Stimulated activated effector memory CD8-positive, alpha-beta T cell treated with anti-CD3 and anti-CD28 coated beads, Interleukin-12 subunit alpha, Interleukin-12 subunit beta, amount 100 ng/mL, for 72 hours (primary cell): Measurements from ENCODE around the gene SPON1.
A peak's percentile ranks its signal among the peaks of the same experiment; 100 is the strongest.
"Not testable (repeated sequence)": the region's sequence is repeated elsewhere in the genome, so short reads cannot be mapped to it uniquely, and the experiment has no call there.

ENCODE experiments used
- ATAC-seq: fragments of 150-1000 bp; cut with Tn5 transposase; 2 replicates; pipeline ENCODE4 v1.10.0; 2021
- DNase-seq, 2 donors: peaks; one replicate each; pipeline ENCODE4 v3.0.0; 2021 to 2022; ENCODE audit warnings: low spot score in 2 of 2
- H3K27ac Mint-ChIP-seq: one replicate; pipeline ENCODE4 v1.8.0; 2022; ENCODE audit warnings: mild to moderate bottlenecking, mixed read lengths
- H3K36me3 Mint-ChIP-seq: one replicate; pipeline ENCODE4 v1.8.0; 2022; ENCODE audit warnings: mild to moderate bottlenecking, mixed read lengths
- H3K4me1 Mint-ChIP-seq: one replicate; pipeline ENCODE4 v1.8.0; 2022; ENCODE audit warnings: mixed read lengths
- H3K4me3 Mint-ChIP-seq: one replicate; pipeline ENCODE4 v1.8.0; 2022; ENCODE audit warnings: mild to moderate bottlenecking, mixed read lengths
- H3K9me3 Mint-ChIP-seq: one replicate; pipeline ENCODE4 v1.8.0; 2022; ENCODE audit warnings: mixed read lengths

Gene SPON1

DNA sequence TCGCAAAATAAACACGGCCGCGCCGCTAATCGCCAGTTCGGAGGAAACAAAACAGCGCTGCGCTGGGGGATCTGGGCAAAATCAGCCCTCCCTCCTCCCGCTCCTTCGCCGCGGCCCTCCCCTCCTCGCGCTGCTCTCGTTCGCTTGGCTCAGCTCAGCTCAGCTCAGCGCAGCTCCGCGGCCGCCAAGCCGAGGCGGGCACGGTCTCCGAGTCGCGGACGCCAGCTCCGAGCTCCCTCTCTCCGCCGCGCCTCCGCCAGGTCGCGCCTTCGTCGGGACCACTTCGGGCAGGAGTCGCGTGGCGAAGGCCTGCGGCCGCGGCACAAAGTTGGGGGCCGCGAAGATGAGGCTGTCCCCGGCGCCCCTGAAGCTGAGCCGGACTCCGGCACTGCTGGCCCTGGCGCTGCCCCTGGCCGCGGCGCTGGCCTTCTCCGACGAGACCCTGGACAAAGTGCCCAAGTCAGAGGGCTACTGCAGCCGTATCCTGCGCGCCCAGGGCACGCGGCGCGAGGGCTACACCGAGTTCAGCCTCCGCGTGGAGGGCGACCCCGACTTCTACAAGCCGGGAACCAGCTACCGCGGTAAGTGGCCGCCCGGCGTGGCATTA lies at the start of gene SPON1:
SPON1 (plus strand) TSS at position 162 of the 607 bp plus-strand sequence; CDS start at position 344, 182 bp downstream.
- peak; percentile 66 for ATAC-seq
- H3K4me3 Mint-ChIP-seq, result peak within 1 kb of the TSS; percentile 65
- DNase-seq, result peak in 1 of 2 donors; percentile 58
- H3K36me3 Mint-ChIP-seq, result no peaks in the 10 kb centered on the region
- no peaks in the 10 kb centered on the region for H3K9me3 Mint-ChIP-seq
- H3K27ac Mint-ChIP-seq, result no peak within 1 kb of the TSS
- H3K4me1 Mint-ChIP-seq, result peaks cover 10% of the 10 kb centered on the region

- ATAC-seq (no peak), DNase-seq (no peak)
- no peaks in the 10 kb centered on the region for H3K36me3 Mint-ChIP-seq
- peaks cover 5% of the 10 kb centered on the region for H3K9me3 Mint-ChIP-seq
- H3K4me3 Mint-ChIP-seq, result no peak overlapping the region
- peaks cover 7% of the 10 kb centered on the region for H3K4me1 Mint-ChIP-seq
- H3K27ac Mint-ChIP-seq, result no peak overlapping the region
Observed at GRCh38 chr11:13917264-13917663, 45.3 kb upstream of the SPON1 start.

- Mint-ChIP-seq H3K4me3 (no peak overlapping the region), H3K36me3 (no peaks in the 10 kb centered on the region), H3K4me1 (peaks cover 6% of the 10 kb centered on the region), H3K9me3 (peaks cover 5% of the 10 kb centered on the region), H3K27ac (no peak overlapping the region)
- DNase-seq, result no peak
- no peak for ATAC-seq
Observed at GRCh38 chr11:13917904-13918303, 44.6 kb upstream of the SPON1 start.

DNA sequence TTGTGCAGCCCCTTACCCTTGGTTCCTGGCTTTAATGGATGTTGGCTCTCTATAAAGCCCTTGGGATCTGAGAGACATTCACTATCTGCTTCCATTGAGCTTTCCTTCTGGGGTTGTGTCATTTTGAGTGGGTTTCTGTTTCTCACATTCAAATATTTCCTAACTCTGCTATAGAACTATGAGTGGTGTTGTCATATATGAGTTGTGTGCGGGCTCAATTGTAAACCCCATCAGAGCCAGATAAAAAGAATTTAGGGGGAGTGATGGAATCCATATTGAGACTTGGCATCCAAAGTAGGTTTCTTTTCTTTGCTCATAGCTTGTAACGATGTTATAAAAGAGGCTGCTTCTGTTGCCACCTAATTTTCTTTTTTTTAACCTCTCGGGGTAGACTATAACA lies 41.8 kb upstream of the SPON1 start:
- Mint-ChIP-seq H3K4me3 (no peak overlapping the region), H3K9me3 (peaks cover 8% of the 10 kb centered on the region), H3K4me1 (peaks cover 33% of the 10 kb centered on the region), H3K27ac (no peak overlapping the region), H3K36me3 (no peaks in the 10 kb centered on the region)
- DNase-seq (no peak), ATAC-seq (no peak)

DNA sequence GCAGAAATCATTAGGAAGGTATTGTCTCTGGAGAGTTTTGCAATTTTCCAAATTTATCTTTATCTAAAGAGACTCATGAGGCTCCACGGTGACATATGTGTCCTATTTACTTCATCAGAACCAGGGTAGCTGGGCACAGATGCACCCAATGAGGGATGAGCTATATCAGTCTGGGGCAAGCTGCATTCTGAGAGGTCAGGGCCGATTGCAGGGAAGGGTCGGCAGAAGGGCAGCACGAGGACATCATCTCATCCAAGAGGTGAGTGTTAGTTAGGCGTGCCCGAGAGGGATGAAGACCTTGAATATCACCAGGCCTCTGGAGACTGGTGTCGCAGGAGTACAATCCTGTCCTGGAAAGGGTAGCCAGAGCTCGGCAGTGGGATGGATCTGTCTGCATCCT lies 41.0 kb upstream of the SPON1 start:
- H3K36me3 Mint-ChIP-seq, result no peaks in the 10 kb centered on the region
- H3K9me3 Mint-ChIP-seq, result peaks cover 4% of the 10 kb centered on the region
- H3K4me1 Mint-ChIP-seq, result peaks cover 34% of the 10 kb centered on the region
- no peak for ATAC-seq
- no peak overlapping the region for H3K27ac Mint-ChIP-seq
- H3K4me3 Mint-ChIP-seq, result no peak overlapping the region
- DNase-seq, result no peak

GRCh38 chr11:13923182-13923581 lies 39.3 kb upstream of the SPON1 start:
- peak overlapping the region; percentile 93 for H3K27ac Mint-ChIP-seq
- peaks cover 3% of the 10 kb centered on the region for H3K9me3 Mint-ChIP-seq
- DNase-seq (no peak), ATAC-seq (no peak)
- no peak overlapping the region for H3K4me3 Mint-ChIP-seq
- peaks cover 34% of the 10 kb centered on the region for H3K4me1 Mint-ChIP-seq
- no peaks in the 10 kb centered on the region for H3K36me3 Mint-ChIP-seq

- Mint-ChIP-seq H3K36me3 (no peaks in the 10 kb centered on the region), H3K27ac (peak overlapping the region; percentile 93), H3K4me1 (peaks cover 38% of the 10 kb centered on the region), H3K9me3 (peaks cover 3% of the 10 kb centered on the region), H3K4me3 (peak overlapping the region; percentile 39)
- DNase-seq (no peak), ATAC-seq (peak; percentile 70)
Observed at GRCh38 chr11:13923716-13924650, 38.5 kb upstream of the SPON1 start.

DNA sequence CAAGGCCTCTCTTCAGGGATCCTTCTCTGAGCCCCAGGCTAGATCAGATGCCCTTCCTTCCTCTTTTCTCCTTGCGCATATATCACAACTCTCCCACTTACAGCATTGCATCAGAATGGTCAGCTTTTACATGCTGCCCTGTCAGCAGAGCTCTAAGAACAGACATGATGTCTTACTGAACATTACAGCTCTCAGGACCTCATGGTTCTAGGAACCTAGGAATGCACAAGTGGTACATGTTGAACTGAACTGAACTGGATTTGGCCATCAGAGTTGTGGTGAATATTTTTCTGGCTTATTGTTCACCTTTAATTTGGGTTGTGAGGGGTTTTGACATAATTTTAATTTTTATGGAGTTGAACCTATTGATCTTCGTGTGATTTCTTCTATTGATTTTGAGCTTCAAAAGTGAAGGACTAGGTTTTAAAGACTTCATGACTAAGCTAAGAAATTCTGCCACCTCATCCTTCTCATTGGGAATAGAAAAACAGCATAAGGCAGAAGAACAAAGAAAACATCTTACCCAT lies 37.7 kb upstream of the SPON1 start:
- Mint-ChIP-seq H3K4me3 (no peak overlapping the region), H3K36me3 (no peaks in the 10 kb centered on the region), H3K4me1 (peaks cover 42% of the 10 kb centered on the region), H3K27ac (peak overlapping the region; percentile 93), H3K9me3 (peaks cover 3% of the 10 kb centered on the region)
- ATAC-seq, result no peak
- no peak for DNase-seq

- ATAC-seq, H3K27ac Mint-ChIP-seq, H3K9me3 Mint-ChIP-seq, H3K4me3 Mint-ChIP-seq, DNase-seq, H3K36me3 Mint-ChIP-seq: not testable (repeated sequence)
- H3K4me1 Mint-ChIP-seq, result peaks cover 42% of the 10 kb centered on the region
Observed at GRCh38 chr11:13926366-13926765, 36.2 kb upstream of the SPON1 start.

- no peak overlapping the region for H3K27ac Mint-ChIP-seq
- ATAC-seq (no peak), DNase-seq (no peak)
- H3K9me3 Mint-ChIP-seq, result peaks cover 3% of the 10 kb centered on the region
- H3K36me3 Mint-ChIP-seq, result no peaks in the 10 kb centered on the region
- H3K4me3 Mint-ChIP-seq, result no peak overlapping the region
- peaks cover 42% of the 10 kb centered on the region for H3K4me1 Mint-ChIP-seq
Observed at GRCh38 chr11:13926981-13927380, 35.5 kb upstream of the SPON1 start.

- ATAC-seq, result no peak
Observed at GRCh38 chr11:13927481-13927880, 35.0 kb upstream of the SPON1 start.

DNA sequence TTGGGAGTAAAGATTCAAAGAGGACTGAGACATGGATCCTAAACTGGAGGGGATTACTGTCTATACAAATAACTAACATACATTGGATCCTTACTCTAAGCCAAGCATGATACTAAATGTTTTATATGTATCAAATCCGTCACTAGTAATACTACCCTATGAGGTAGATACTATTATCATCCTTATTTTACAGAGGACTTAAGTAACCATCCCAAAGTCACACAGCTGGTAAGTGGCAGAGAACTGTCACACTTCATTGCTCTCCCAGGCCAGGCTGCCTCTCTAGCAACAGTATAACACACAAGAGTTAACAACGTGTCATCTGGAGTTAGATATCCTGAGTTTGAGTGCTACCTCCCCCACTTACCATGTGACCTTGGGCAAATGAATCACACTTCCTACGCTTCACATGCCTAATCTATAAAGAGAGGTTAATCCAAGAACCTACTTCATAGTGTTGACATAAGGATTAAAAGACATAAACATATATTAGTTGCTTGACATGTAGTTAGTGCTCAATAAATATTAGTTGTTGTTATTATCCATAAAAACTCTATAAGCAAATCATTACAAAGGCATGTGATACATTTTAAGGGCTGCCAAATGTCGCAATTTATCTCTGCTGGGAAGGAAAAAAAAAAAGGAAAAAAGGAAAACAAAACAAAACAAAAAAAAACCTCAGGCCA lies 33.8 kb upstream of the SPON1 start:
- ATAC-seq (peak; percentile 71), DNase-seq (no peak)
- H3K4me3 Mint-ChIP-seq, result no peak overlapping the region
- H3K27ac Mint-ChIP-seq, result no peak overlapping the region
- H3K4me1 Mint-ChIP-seq, result peaks cover 28% of the 10 kb centered on the region
- H3K9me3 Mint-ChIP-seq, result peaks cover 3% of the 10 kb centered on the region
- no peaks in the 10 kb centered on the region for H3K36me3 Mint-ChIP-seq

More at GRCh38 chr11:13927481-13927880, 35.0 kb upstream of the SPON1 start:
- peaks cover 3% of the 10 kb centered on the region for H3K9me3 Mint-ChIP-seq
- H3K27ac Mint-ChIP-seq, result no peak overlapping the region
- no peak overlapping the region for H3K4me3 Mint-ChIP-seq
- no peak for DNase-seq
- no peaks in the 10 kb centered on the region for H3K36me3 Mint-ChIP-seq
- H3K4me1 Mint-ChIP-seq, result peaks cover 41% of the 10 kb centered on the region

DNA sequence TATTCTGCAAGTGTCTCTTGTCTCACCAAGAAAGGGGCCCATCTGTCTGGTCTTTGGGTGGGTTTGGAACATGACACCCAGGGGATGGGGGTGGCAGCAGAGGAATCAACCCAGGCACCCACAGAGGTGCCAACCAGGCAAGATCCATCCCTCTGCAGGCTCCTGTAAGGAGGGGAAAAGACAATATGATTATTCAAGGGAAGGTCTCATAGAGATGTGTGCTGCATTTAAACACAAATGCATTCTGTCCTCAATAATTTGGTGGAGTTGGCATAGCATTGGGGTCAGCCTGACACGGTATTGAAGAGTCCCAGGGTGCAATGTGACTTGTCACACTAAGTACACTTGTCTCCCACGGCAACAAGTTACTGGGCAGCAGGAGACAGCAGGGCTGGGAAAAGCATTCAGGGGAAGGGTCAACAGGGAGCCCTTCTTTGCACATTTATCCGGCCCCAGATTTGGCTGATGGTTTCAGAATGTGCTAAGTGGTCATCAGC lies 33.1 kb upstream of the SPON1 start:
- Mint-ChIP-seq H3K9me3 (peaks cover 3% of the 10 kb centered on the region), H3K27ac (no peak overlapping the region), H3K4me1 (peaks cover 21% of the 10 kb centered on the region), H3K4me3 (no peak overlapping the region), H3K36me3 (no peaks in the 10 kb centered on the region)
- ATAC-seq, result no peak
- no peak for DNase-seq

- no peak overlapping the region for H3K27ac Mint-ChIP-seq
- H3K4me3 Mint-ChIP-seq, result no peak overlapping the region
Observed at GRCh38 chr11:13931356-13931755, 31.2 kb upstream of the SPON1 start.

DNA sequence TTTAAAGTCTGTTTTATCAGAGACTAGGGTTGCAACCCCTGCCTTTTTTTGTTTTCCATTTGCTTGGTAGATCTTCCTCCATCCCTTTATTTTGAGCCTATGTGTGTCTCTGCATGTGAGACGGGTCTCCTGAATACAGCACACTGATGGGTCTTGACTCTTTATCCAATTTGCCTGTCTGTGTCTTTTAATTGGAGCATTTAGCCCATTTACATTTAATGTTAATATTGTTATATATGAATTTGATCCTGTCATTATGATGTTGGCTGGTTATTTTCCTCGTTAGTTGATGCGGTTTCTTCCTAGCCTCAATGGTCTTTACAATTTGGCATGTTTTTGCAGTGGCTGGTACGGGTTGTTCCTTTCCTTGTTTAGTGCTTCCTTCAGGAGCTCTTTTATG lies 25.4 kb upstream of the SPON1 start:
- not testable (repeated sequence) for H3K4me3 Mint-ChIP-seq

More at GRCh38 chr11:13931356-13931755, 31.2 kb upstream of the SPON1 start:
- Mint-ChIP-seq H3K4me1 (peaks cover 8% of the 10 kb centered on the region), H3K36me3 (no peaks in the 10 kb centered on the region), H3K9me3 (no peaks in the 10 kb centered on the region)
- peak; percentile 21 for ATAC-seq
- no peak for DNase-seq

More for the DNA sequence above, 25.4 kb upstream of the SPON1 start:
- not testable (repeated sequence) for H3K9me3 Mint-ChIP-seq, DNase-seq, ATAC-seq, H3K27ac Mint-ChIP-seq, H3K36me3 Mint-ChIP-seq
- peaks cover 18% of the 10 kb centered on the region for H3K4me1 Mint-ChIP-seq
